IgD-negative memory B cell (primary cell): Measurements from ENCODE around the gene UGGT1. TPM values are rescaled to one million over a fixed set of nuclear protein-coding genes. Genes with fewer than 3 reads are reported as not detected.

ENCODE experiments used
- H3K27ac Mint-ChIP-seq, 3 donors: one replicate each; pipeline ENCODE4 v1.8.0; 2020 to 2022; ENCODE audit warnings: mild to moderate bottlenecking in 3 of 3, mixed read lengths in 3 of 3, moderate library complexity in 1 of 3
- H3K27me3 Mint-ChIP-seq: one replicate; pipeline ENCODE4 v1.8.0; 2021; ENCODE audit warnings: mixed read lengths
- H3K36me3 Mint-ChIP-seq: one replicate; pipeline ENCODE4 v1.8.0; 2020; ENCODE audit warnings: mild to moderate bottlenecking, mixed read lengths
- H3K4me1 Mint-ChIP-seq, 3 donors: one replicate each; pipeline ENCODE4 v1.8.0; 2020 to 2022; ENCODE audit warnings: mixed read lengths in 3 of 3, mild to moderate bottlenecking in 1 of 3
- H3K4me3 Mint-ChIP-seq, 4 donors: one replicate each; pipeline ENCODE4 v1.8.0; 2020 to 2022; ENCODE audit warnings: mild to moderate bottlenecking in 4 of 4, mixed read lengths in 4 of 4, moderate library complexity in 3 of 4
- H3K9me3 Mint-ChIP-seq, 3 donors: one replicate each; pipeline ENCODE4 v1.8.0; 2020 to 2021; ENCODE audit warnings: mixed read lengths in 3 of 3, mild to moderate bottlenecking in 1 of 3
- polyA plus RNA-seq: library from polyadenylated mRNA; unstranded; fragments of 300-500 nt; fragmentation: Illumina TruSeq; gene quantifications from one replicate; pipeline ENCODE4 v1.2.3, GENCODE V29; 2021

UGGT1 gene
- polyA plus RNA-seq, 1 donor from 2014 or later = 10.9 TPM

DNA sequence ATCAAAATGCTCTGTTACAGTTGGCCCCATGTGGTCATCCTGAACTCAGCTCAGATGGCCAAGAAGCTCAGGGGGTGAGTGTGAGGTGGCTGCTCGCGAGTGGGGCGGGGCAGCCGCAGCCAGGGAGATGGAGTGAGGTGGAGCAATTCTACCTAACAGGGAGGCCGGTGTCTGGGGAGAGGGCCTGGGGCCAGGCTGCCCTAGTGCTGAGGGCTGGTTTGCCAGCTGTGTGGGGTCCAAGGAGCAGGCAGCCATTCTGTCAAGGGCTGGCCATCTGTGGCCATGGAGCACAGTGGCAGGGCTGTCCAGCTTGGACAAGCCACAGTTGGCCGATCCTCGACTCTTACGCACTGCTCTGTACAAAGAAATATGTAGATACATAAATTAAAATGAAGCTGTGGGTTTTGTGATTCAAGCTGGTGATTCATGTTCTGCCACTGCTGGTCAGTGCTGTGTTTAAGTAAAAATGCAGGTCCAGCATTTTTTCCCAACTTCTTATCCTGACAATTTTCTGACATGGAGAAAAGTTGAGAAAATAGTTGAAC, 145.6 kb downstream of the UGGT1 start:
- no peaks in the 10 kb centered on the region for H3K9me3 Mint-ChIP-seq

DNA sequence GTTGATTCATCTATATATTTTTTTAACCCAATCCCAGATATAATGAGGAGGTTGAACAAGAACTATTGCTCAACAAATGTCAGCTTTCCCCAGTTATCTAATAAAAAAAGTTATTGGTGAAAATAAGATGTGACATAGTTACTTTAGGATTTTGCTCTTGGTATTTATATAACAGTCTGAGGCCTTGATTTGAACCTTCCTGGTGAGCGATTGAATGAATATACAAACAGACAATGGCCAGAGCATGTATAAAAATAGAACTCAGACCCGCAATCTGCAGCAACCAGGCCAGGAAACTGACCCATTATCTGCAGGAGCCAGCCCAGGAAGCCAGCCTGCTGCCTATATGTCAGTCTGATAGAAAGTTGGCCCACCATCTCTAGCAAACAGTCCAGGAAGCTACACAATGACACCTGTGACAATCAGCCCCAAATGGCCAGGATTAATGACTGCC, 146.1 kb downstream of the UGGT1 start:
- peaks cover 2% of the 10 kb centered on the region for H3K36me3 Mint-ChIP-seq
- H3K27me3 Mint-ChIP-seq = peaks cover 2% of the 10 kb centered on the region
- H3K27ac Mint-ChIP-seq = no peak overlapping the region
- H3K4me3 Mint-ChIP-seq = no peak overlapping the region
- H3K9me3 Mint-ChIP-seq = no peaks in the 10 kb centered on the region
- peaks cover 0 to 3% (median 3%) of the 10 kb centered on the region in 3 donors for H3K4me1 Mint-ChIP-seq

More for the DNA sequence above, 145.6 kb downstream of the UGGT1 start:
- Mint-ChIP-seq H3K27ac (no peak overlapping the region), H3K27me3 (peaks cover 2% of the 10 kb centered on the region), H3K36me3 (peaks cover 2% of the 10 kb centered on the region), H3K4me3 (no peak overlapping the region), H3K4me1 (peaks cover 0 to 3% (median 3%) of the 10 kb centered on the region in 3 donors)

DNA sequence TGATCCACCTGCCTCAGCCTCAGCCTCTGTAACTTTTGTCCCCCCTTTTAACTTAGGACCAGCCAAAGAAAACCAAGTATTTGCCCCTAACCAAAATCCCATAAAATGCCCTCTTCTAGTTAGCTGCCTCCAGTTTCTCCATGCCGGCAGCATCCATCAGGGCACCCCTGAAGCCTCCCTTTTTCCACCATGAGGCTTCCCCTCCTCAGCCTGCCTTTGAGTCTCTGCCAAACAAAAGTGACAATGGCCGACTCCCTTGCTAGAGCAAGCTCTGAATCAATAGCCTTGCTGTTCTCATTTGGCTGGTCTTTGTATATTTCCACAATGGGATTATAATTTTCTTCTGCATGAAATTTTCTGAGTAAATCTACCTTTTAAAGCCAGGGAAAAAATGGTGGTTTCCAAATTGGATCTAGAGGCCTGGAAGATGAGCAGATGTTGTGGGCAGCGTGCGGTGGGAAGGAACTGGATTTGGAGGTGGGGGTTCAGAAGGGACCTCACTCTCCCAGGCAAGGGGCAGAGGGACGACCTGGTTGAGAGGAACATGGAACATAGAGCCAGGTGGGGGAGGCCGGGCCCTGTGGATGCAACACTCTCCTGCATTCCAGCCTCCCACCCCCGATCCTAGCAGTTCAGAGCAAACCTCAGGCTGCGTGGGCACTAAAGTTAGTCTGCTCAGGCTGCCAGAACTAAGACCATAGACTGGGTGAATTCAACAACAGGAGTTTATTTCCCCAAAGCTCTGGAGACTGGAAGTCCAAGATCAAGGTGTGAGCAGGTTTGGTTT, 147.1 kb downstream of the UGGT1 start:
- Mint-ChIP-seq H3K4me1 (peaks cover 0 to 3% (median 3%) of the 10 kb centered on the region in 3 donors), H3K27me3 (peaks cover 2% of the 10 kb centered on the region), H3K27ac (peak overlapping the region in 1 of 3 donors; percentile 17), H3K36me3 (peaks cover 2% of the 10 kb centered on the region), H3K4me3 (peak overlapping the region in 1 of 4 donors; percentile 25), H3K9me3 (no peaks in the 10 kb centered on the region)

DNA sequence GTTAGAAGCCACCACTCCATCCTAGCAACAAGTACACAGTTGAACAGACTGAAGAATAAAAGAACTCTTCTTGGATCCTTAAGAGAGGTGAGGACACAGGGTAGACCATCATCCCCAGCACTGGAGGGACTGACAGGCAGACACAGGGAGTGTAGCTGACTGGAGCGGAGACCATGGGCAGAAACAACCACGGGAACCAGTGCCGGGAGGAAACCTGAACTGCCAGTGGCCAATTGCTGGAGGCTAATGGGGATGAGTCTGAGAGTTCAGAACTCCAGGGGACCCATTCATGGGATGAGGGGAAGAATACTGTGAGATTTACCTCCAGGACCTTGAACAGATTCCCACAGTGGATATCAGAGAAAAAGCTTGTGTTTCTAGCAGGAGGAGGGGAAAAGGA, 150.9 kb downstream of the UGGT1 start:
- H3K27ac Mint-ChIP-seq = no peak overlapping the region

More for the DNA sequence above, 150.9 kb downstream of the UGGT1 start:
- Mint-ChIP-seq H3K4me1 (no peaks in the 10 kb centered on the region), H3K27me3 (no peaks in the 10 kb centered on the region), H3K4me3 (no peak overlapping the region), H3K9me3 (no peaks in the 10 kb centered on the region), H3K36me3 (no peaks in the 10 kb centered on the region)

Other genes starting within 250 kb of the UGGT1 start
- 42.7 TPM for gene POLR2D, start 233.0 kb upstream of the UGGT1 start, polyA plus RNA-seq
- 6.7 TPM for gene AMMECR1L, start 205.2 kb upstream of the UGGT1 start, polyA plus RNA-seq
- 12.0 TPM for gene SAP130, start 63.1 kb upstream of the UGGT1 start, polyA plus RNA-seq
- 4.3 TPM for gene HS6ST1, start 227.7 kb downstream of the UGGT1 start, polyA plus RNA-seq